ENCODE data around the gene GFOD2.

The GFOD2 gene

GRCh38 chr16:67637625-67638024 is 81.5 kb downstream of the GFOD2 start:
- TF ChIP-seq CTCF (IDR thresholded peaks at IDR 0.05; ENCODE audit: insufficient read depth, low read depth, low read length, missing control alignments), result no peak
- H3K4me3 ChIP-seq (ENCODE audit: low read depth, low read length), result no peak overlapping the region
- DNase-seq (ENCODE audit: low read depth), result no peak

GRCh38 chr16:67636713-67637112 is 82.4 kb downstream of the GFOD2 start:
- TF ChIP-seq CTCF (IDR thresholded peaks at IDR 0.05; ENCODE audit: insufficient read depth, low read depth, low read length, missing control alignments), result no peak
- H3K4me3 ChIP-seq (ENCODE audit: low read depth, low read length), result no peak overlapping the region
- DNase-seq (ENCODE audit: low read depth), result no peak

- no peak for DNase-seq (ENCODE audit: low read depth)
- TF ChIP-seq CTCF (IDR thresholded peaks at IDR 0.05; ENCODE audit: insufficient read depth, low read depth, low read length, missing control alignments), result no peak
- H3K4me3 ChIP-seq (ENCODE audit: low read depth, low read length), result no peak overlapping the region
Measured at GRCh38 chr16:67632415-67633172, 86.5 kb downstream of the GFOD2 start.

GRCh38 chr16:67628216-67628615 is 90.9 kb downstream of the GFOD2 start:
- no peak for DNase-seq (ENCODE audit: low read depth)

More at GRCh38 chr16:67628216-67628615, 90.9 kb downstream of the GFOD2 start:
- no peak for TF ChIP-seq CTCF (IDR thresholded peaks at IDR 0.05; ENCODE audit: insufficient read depth, low read depth, low read length, missing control alignments)
- no peak overlapping the region for H3K4me3 ChIP-seq (ENCODE audit: low read depth, low read length)

Measured in GM12865 (cell line).